SK-N-SH treated with all-trans-retinoic acid at 6 μM for 48 hours (cell line): Measurements from ENCODE around the gene KIAA1217.

ENCODE experiments used
- ATAC-seq: fragments of 200-7000 bp; cut with Tn5 transposase; 3 replicates; pipeline ENCODE4 v1.9.1; 2020; ENCODE audit warnings: mild to moderate bottlenecking, moderate library complexity
- ARNTL ChIP-seq: fragments of 450-650 bp; formaldehyde crosslinking; IDR thresholded peaks from 2 replicates; pipeline ENCODE4 v1.5.0; 2020; ENCODE audit warnings: low read depth, mild to moderate bottlenecking, moderate library complexity, borderline replicate concordance
- BACH2 ChIP-seq: fragments of 250-450 bp; sonication (Bioruptor Pico); IDR thresholded peaks from 2 replicates; pipeline ENCODE4 v1.9.0; 2021; ENCODE audit warnings: mild to moderate bottlenecking, borderline replicate concordance
- CSDC2 ChIP-seq: fragments of 250-450 bp; sonication (Bioruptor Pico); IDR thresholded peaks from 2 replicates; pipeline ENCODE4 v1.5.0; 2020; ENCODE audit warnings: mild to moderate bottlenecking, moderate library complexity
- ESRRG ChIP-seq: fragments of 250-450 bp; sonication (Bioruptor Pico); IDR thresholded peaks from 2 replicates; pipeline ENCODE4 v1.6.1; 2021; ENCODE audit warnings: mild to moderate bottlenecking
- GLIS3 ChIP-seq: fragments of 250-450 bp; sonication (Bioruptor Pico); IDR thresholded peaks from 2 replicates; pipeline ENCODE4 v1.5.0; 2020; ENCODE audit warnings: mild to moderate bottlenecking, moderate library complexity
- ISL1 ChIP-seq: fragments of 250-450 bp; sonication (Bioruptor Pico); IDR thresholded peaks from 2 replicates; pipeline ENCODE4 v2.1.2; 2022; ENCODE audit warnings: mild to moderate bottlenecking, moderate library complexity
- PPARA ChIP-seq: fragments of 250-450 bp; sonication (Bioruptor Pico); IDR thresholded peaks from 2 replicates; pipeline ENCODE4 v1.5.0; 2020; ENCODE audit warnings: mild to moderate bottlenecking, borderline replicate concordance
- RARB ChIP-seq: fragments of 250-450 bp; sonication (Bioruptor Pico); IDR thresholded peaks from 2 replicates; pipeline ENCODE4 v1.8.0; 2021; ENCODE audit warnings: mild to moderate bottlenecking, moderate library complexity
- SNAI2 ChIP-seq: fragments of 250-450 bp; sonication (Bioruptor Pico); IDR thresholded peaks from 2 replicates; pipeline ENCODE4 v1.5.0; 2020; ENCODE audit warnings: mild to moderate bottlenecking, moderate library complexity
- TCF4 ChIP-seq: fragments of 250-450 bp; sonication (Bioruptor Pico); IDR thresholded peaks from 2 replicates; pipeline ENCODE4 v1.8.0; 2021; ENCODE audit warnings: mild to moderate bottlenecking, moderate library complexity, borderline replicate concordance
- TOX ChIP-seq: fragments of 250-450 bp; sonication (Bioruptor Pico); IDR thresholded peaks from 2 replicates; pipeline ENCODE4 v1.8.0; 2021; ENCODE audit warnings: mild to moderate bottlenecking, moderate library complexity, borderline replicate concordance
- TSHZ2 ChIP-seq: fragments of 250-450 bp; sonication (Bioruptor Pico); IDR thresholded peaks from 2 replicates; pipeline ENCODE4 v1.5.0; 2020; ENCODE audit warnings: mild to moderate bottlenecking, moderate library complexity
- ZC3H10 ChIP-seq: fragments of 250-450 bp; sonication (Bioruptor Pico); IDR thresholded peaks from 2 replicates; pipeline ENCODE4 v1.5.1; 2021; ENCODE audit warnings: mild to moderate bottlenecking, moderate library complexity
- ZFP3 ChIP-seq: fragments of 250-450 bp; sonication (Bioruptor Pico); IDR thresholded peaks from 2 replicates; pipeline ENCODE4 v1.5.0; 2020; ENCODE audit warnings: mild to moderate bottlenecking, moderate library complexity
- ZFP30 ChIP-seq: fragments of 450-650 bp; formaldehyde crosslinking; IDR thresholded peaks from 2 replicates; pipeline ENCODE4 v1.5.0; 2022; ENCODE audit warnings: mild to moderate bottlenecking, moderate library complexity
- ZNF565 ChIP-seq: fragments of 450-650 bp; formaldehyde crosslinking; conservative IDR thresholded peaks from 2 replicates; pipeline ENCODE4 v1.5.0; 2020; ENCODE audit warnings: low read depth, mild to moderate bottlenecking, moderate library complexity
- ZNF70 ChIP-seq: fragments of 450-650 bp; formaldehyde crosslinking; IDR thresholded peaks from 2 replicates; pipeline ENCODE4 v1.5.0; 2020; ENCODE audit warnings: mild to moderate bottlenecking, moderate library complexity
- ZNF8 ChIP-seq: fragments of 450-650 bp; formaldehyde crosslinking; IDR thresholded peaks from 2 replicates; pipeline ENCODE4 v1.5.0; 2020; ENCODE audit warnings: mild to moderate bottlenecking, moderate library complexity
- TF ChIP-seq, protein P1 (sequence below): fragments of 250-450 bp; sonication (Bioruptor Pico); IDR thresholded peaks from 2 replicates; pipeline ENCODE4 v1.5.1; 2020; ENCODE audit warnings: low read depth, mild to moderate bottlenecking, moderate library complexity
- TF ChIP-seq, protein P2 (sequence below): fragments of 250-450 bp; sonication (Bioruptor Pico); IDR thresholded peaks from 2 replicates; pipeline ENCODE4 v1.8.0; 2020; ENCODE audit warnings: mild to moderate bottlenecking, moderate library complexity, borderline replicate concordance
- TF ChIP-seq, protein P3 (sequence below): fragments of 250-450 bp; sonication (Bioruptor Pico); IDR thresholded peaks from 2 replicates; pipeline ENCODE4 v1.5.1; 2021; ENCODE audit warnings: mild to moderate bottlenecking, moderate library complexity
- TF ChIP-seq, protein P4 (sequence below): fragments of 250-450 bp; sonication (Bioruptor Pico); IDR thresholded peaks from 2 replicates; pipeline ENCODE4 v1.8.0; 2021; ENCODE audit warnings: low read depth, mild to moderate bottlenecking, moderate library complexity, borderline replicate concordance

Gene KIAA1217

GRCh38 chr10:24515481-24515880 lies 306.5 kb downstream of the KIAA1217 start:
- no peak for ATAC-seq
- no peak for TF ChIP-seq GLIS3 (CRISPR knock-in tag)
- TF ChIP-seq ARNTL (CRISPR knock-in tag), result no peak
- no peak for TF ChIP-seq ESRRG
- no peak for TF ChIP-seq TSHZ2 (CRISPR knock-in tag)
- no peak for TF ChIP-seq BACH2 (CRISPR knock-in tag)
- no peak for TF ChIP-seq ZC3H10 (CRISPR knock-in tag)
- TF ChIP-seq, protein P1, sequence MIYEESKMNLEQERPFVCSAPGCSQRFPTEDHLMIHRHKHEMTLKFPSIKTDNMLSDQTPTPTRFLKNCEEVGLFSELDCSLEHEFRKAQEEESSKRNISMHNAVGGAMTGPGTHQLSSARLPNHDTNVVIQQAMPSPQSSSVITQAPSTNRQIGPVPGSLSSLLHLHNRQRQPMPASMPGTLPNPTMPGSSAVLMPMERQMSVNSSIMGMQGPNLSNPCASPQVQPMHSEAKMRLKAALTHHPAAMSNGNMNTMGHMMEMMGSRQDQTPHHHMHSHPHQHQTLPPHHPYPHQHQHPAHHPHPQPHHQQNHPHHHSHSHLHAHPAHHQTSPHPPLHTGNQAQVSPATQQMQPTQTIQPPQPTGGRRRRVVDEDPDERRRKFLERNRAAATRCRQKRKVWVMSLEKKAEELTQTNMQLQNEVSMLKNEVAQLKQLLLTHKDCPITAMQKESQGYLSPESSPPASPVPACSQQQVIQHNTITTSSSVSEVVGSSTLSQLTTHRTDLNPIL (CRISPR knock-in tag), result no peak
- no peak for TF ChIP-seq SNAI2 (CRISPR knock-in tag)
- no peak for TF ChIP-seq ZFP30 (CRISPR knock-in tag)
- no peak for TF ChIP-seq RARB (CRISPR knock-in tag)
- TF ChIP-seq TOX (CRISPR knock-in tag), result no peak
- TF ChIP-seq ZNF8 (CRISPR knock-in tag), result no peak
- no peak for TF ChIP-seq ZNF565 (CRISPR knock-in tag)
- no peak for TF ChIP-seq ZFP3 (CRISPR knock-in tag)
- TF ChIP-seq, protein P2, sequence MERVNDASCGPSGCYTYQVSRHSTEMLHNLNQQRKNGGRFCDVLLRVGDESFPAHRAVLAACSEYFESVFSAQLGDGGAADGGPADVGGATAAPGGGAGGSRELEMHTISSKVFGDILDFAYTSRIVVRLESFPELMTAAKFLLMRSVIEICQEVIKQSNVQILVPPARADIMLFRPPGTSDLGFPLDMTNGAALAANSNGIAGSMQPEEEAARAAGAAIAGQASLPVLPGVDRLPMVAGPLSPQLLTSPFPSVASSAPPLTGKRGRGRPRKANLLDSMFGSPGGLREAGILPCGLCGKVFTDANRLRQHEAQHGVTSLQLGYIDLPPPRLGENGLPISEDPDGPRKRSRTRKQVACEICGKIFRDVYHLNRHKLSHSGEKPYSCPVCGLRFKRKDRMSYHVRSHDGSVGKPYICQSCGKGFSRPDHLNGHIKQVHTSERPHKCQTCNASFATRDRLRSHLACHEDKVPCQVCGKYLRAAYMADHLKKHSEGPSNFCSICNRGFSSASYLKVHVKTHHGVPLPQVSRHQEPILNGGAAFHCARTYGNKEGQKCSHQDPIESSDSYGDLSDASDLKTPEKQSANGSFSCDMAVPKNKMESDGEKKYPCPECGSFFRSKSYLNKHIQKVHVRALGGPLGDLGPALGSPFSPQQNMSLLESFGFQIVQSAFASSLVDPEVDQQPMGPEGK (CRISPR knock-in tag), result no peak
- TF ChIP-seq, protein P3, sequence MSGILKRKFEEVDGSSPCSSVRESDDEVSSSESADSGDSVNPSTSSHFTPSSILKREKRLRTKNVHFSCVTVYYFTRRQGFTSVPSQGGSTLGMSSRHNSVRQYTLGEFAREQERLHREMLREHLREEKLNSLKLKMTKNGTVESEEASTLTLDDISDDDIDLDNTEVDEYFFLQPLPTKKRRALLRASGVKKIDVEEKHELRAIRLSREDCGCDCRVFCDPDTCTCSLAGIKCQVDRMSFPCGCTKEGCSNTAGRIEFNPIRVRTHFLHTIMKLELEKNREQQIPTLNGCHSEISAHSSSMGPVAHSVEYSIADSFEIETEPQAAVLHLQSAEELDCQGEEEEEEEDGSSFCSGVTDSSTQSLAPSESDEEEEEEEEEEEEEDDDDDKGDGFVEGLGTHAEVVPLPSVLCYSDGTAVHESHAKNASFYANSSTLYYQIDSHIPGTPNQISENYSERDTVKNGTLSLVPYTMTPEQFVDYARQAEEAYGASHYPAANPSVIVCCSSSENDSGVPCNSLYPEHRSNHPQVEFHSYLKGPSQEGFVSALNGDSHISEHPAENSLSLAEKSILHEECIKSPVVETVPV (CRISPR knock-in tag), result no peak
- TF ChIP-seq ISL1 (CRISPR knock-in tag), result no peak
- no peak for TF ChIP-seq TCF4
- TF ChIP-seq PPARA (CRISPR knock-in tag), result no peak
- TF ChIP-seq CSDC2 (CRISPR knock-in tag), result no peak

DNA sequence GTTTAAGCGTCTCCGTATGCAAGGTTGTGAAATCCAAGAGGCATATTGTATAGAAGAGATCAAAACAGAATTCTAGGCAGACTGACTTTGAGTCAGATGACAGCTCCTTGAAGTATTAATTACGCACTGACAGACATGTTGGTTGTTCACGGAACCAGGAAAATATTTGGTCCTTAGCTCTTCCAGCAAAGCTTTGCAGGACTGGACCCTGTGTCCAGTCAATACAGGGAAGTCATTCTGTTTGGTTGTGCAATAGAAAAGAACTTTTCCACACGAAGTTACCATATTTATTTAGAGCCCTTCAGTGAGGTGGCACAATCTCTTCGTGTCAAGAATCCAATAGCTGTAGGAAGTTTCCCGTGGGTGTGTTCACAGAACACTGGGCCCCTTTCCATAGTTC lies 309.5 kb downstream of the KIAA1217 start:
- TF ChIP-seq CSDC2 (CRISPR knock-in tag) (no peak), ZFP30 (CRISPR knock-in tag) (no peak)
- TF ChIP-seq, protein P4, sequence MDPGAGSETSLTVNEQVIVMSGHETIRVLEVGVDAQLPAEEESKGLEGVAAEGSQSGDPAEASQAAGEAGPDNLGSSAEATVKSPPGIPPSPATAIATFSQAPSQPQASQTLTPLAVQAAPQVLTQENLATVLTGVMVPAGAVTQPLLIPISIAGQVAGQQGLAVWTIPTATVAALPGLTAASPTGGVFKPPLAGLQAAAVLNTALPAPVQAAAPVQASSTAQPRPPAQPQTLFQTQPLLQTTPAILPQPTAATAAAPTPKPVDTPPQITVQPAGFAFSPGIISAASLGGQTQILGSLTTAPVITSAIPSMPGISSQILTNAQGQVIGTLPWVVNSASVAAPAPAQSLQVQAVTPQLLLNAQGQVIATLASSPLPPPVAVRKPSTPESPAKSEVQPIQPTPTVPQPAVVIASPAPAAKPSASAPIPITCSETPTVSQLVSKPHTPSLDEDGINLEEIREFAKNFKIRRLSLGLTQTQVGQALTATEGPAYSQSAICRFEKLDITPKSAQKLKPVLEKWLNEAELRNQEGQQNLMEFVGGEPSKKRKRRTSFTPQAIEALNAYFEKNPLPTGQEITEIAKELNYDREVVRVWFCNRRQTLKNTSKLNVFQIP (CRISPR knock-in tag), result no peak
- no peak for ATAC-seq

- peak; percentile 95 for ATAC-seq
- TF ChIP-seq PPARA (CRISPR knock-in tag) (no peak), BACH2 (CRISPR knock-in tag) (no peak), GLIS3 (CRISPR knock-in tag) (no peak), ZFP3 (CRISPR knock-in tag) (no peak), RARB (CRISPR knock-in tag) (no peak), ISL1 (CRISPR knock-in tag) (no peak), TOX (CRISPR knock-in tag) (no peak), SNAI2 (CRISPR knock-in tag) (no peak), ARNTL (CRISPR knock-in tag) (no peak), TCF4 (no peak), ZNF70 (CRISPR knock-in tag) (no peak)
- TF ChIP-seq, protein P1 (CRISPR knock-in tag), result no peak
- TF ChIP-seq, protein P2 (CRISPR knock-in tag), result no peak
These were observed 310.2 kb downstream of the KIAA1217 start for GRCh38 chr10:24518981-24519597.
